Upper lobe of left lung (tissue), 4 donors: ENCODE results near the gene STN1.

ENCODE experiments used
- CTCF ChIP-seq, 6 experiments: fragments of 450-650 bp in 4 of 6; fragments of 200-600 bp in 2 of 6; sonication (generic) in 2 of 6; IDR thresholded peaks; one replicate each; pipeline ENCODE4 v1.5.1; 2016 to 2019; ENCODE audit warnings: antibody characterized with exemption in 6 of 6
- EP300 ChIP-seq, 4 donors: sonication (generic); formaldehyde crosslinking; IDR thresholded peaks; one replicate each; pipeline ENCODE4 v1.5.1; 2017; ENCODE audit warnings: antibody characterized with exemption in 4 of 4, control low read depth in 2 of 4
- POLR2A ChIP-seq, 4 donors: fragments of 450-650 bp; IDR thresholded peaks; one replicate each; pipeline ENCODE4 v1.5.1; 2016 to 2017; ENCODE audit warnings: antibody characterized with exemption in 4 of 4, mild to moderate bottlenecking in 2 of 4

- no peak for TF ChIP-seq CTCF (IDR thresholded peaks at IDR 0.05)
- TF ChIP-seq EP300 (IDR thresholded peaks at IDR 0.05), result no peak
- no peak for TF ChIP-seq POLR2A (IDR thresholded peaks at IDR 0.05)
These were observed 21.5 kb upstream of the STN1 start for GRCh38 chr10:103939522-103939921.
